GM12874 (cell line): ENCODE measurements around the gene IL22.

ENCODE experiments used
- TF ChIP-seq, protein P1 (sequence below): IDR thresholded peaks from 2 replicates; pipeline ENCODE4 v1.5.1; 2011; ENCODE audit warnings: low read depth, mild to moderate bottlenecking, control low read depth, low read length, moderate library complexity; ENCODE audit not compliant: insufficient read depth

IL22 gene

DNA sequence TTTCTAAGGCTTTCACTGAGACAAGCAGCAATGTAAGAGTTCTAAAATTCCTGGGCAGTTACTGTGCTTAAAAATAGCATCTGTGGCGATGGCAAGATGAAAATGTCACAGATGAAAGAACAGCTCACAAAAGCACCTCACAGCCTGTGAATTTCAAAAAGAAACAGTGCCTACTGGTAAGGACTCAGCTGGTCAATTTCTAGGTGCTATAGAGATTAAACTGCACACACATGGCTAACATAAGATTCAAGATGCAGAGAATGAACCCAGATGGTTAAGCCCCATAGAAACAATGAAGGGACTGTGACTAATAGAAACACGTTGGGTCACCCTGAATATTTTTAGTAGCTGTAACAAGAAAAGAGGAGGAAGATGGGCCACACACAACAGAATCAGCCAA lies 15.8 kb downstream of the IL22 start:
- TF ChIP-seq, protein P1, sequence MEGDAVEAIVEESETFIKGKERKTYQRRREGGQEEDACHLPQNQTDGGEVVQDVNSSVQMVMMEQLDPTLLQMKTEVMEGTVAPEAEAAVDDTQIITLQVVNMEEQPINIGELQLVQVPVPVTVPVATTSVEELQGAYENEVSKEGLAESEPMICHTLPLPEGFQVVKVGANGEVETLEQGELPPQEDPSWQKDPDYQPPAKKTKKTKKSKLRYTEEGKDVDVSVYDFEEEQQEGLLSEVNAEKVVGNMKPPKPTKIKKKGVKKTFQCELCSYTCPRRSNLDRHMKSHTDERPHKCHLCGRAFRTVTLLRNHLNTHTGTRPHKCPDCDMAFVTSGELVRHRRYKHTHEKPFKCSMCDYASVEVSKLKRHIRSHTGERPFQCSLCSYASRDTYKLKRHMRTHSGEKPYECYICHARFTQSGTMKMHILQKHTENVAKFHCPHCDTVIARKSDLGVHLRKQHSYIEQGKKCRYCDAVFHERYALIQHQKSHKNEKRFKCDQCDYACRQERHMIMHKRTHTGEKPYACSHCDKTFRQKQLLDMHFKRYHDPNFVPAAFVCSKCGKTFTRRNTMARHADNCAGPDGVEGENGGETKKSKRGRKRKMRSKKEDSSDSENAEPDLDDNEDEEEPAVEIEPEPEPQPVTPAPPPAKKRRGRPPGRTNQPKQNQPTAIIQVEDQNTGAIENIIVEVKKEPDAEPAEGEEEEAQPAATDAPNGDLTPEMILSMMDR: no peak

DNA sequence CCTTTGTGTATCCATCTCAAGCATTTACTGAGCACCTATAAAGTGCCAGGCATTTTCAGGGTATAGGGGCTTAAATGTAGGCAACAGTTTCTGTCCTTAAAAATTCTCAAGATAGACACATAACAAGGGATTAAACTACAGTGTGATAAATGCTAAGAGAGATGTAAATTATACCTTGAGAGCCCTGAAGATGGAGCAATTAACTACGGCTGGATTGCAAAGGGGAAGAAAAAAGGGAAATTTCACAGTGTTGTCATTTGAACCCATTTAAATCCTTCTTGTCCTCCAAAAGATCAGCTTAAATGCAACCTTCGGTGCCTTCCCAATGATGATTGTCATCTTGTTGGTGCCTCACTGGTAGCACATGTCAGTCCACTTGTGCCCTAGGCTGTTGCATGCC lies 16.3 kb downstream of the IL22 start:
- TF ChIP-seq, protein P1: no peak

DNA sequence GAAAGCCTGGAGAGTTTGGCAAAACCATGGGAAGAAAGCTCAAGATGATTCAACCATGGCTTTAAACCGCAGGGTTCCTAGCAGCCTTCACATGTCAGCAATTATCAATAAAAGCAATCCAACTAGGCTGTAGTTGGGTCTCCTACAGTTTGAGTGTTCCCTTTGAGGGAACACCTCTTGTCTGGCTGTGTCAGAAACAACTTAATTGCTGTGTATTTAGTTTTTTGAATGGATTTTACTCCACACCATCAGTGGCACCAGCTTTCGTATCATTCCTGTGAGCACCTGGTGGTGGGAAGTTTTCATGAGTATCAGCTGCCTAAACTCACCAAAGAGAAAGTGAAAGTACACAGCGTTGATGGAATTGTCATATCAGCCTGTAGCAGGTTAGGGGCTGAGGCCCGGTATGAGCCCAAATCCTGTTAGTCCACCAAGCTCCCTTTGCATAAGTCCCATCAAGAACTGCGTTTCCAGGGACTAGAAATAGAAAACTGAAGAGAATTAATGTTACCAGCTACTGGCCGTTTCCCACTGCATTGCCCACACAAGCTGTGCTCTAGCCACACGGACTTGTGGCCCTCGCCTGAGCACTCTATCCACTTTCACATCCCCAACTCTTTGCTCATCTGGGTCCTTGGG lies 16.9 kb downstream of the IL22 start:
- TF ChIP-seq, protein P1: no peak

DNA sequence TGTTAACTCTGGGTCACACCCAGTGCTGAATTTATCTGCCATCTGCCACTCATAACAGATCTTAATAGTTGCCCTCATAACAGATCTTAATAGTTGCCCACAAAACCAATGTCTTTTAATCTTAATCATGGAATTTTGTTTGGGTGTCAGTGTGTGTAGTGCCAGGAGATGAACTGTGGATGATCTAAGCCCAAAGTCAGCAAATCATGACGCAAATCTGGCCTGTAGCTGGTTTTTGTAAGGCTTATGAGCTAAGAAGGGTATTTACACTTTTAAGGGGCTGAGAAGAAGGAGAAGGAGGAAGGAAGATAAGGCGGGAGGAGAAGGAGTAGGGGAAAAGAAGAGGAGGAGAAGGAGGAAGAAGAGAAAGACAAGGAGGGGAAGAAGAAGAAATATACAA lies 17.8 kb downstream of the IL22 start:
- TF ChIP-seq, protein P1: no peak

DNA sequence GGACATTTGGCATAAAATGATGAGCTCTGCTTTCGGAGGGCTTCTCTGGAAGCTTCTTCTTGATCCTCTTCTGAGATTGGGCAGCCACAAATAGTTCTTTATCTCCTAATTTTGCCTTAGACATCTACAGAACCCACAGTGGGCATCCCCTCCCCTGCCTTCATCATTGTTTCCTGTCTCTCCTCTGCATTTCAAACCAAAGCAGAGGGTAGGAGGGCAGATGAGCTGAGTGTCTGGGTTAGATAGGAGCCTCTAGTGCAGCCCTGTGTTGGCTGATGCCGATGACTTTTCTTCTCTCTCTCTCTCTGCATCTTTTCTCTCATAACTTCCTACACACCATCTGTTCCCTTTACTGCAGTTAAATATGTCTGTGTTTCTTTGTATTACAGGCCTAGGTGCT lies 19.3 kb downstream of the IL22 start:
- TF ChIP-seq, protein P1: no peak

DNA sequence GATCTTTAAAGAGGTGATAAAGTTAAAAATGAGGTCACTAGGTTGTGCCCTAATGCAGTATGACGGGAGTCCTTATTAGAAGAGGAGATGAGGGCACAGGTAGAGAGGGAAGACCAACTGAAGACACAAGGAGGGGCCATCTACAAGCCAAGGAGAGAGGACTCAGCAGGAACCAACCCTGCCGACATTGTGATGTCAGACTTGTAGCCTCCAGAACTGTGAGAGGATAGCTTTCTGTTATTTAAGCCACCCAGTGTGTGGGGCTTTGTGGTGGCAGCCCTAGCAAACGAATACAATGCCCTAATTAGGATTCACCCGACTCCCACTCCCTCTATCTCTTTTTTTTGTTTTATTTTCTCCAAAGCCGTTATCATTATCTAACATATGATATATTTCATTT lies 19.9 kb downstream of the IL22 start:
- TF ChIP-seq, protein P1: no peak

DNA sequence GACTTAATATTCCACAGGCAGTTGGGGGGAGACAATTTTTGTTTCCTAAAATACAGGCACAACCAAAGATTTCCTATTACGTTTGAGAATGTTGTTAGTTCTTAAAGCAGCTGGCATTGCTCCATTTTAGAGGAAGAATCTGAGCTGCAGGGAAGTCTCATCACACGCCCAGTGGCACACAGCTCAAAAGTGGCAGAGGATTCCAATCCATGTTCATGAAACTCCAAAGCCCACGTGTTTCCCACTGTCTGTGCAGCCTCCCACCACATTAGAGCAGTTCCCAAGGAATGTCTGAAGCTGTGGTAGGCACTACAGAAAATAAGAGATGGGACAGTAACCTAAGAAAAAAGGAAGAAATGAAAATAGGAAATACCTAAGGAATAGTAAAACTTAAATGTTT lies 21.7 kb downstream of the IL22 start:
- TF ChIP-seq, protein P1: no peak
